Kidney epithelial cell (primary cell): Measurements from ENCODE around the gene SELENOF. TPM values are rescaled to one million over a fixed set of nuclear protein-coding genes. Genes with fewer than 3 reads are reported as not detected.

Source experiments
- DNase-seq: peaks from one replicate; pipeline ENCODE4 v3.0.0-alpha.2; 2010; ENCODE audit warnings: low read depth
- H3K27me3 ChIP-seq: 2 replicates; pipeline ENCODE4 v1.6.0; 2011; ENCODE audit warnings: low read length; ENCODE audit not compliant: control insufficient read depth, insufficient read depth
- H3K36me3 ChIP-seq: 2 replicates; pipeline ENCODE4 v1.5.1; 2011; ENCODE audit warnings: low read length; ENCODE audit not compliant: control insufficient read depth, insufficient read depth
- H3K4me3 ChIP-seq: 2 replicates; pipeline ENCODE4 v1.5.1; 2011; ENCODE audit warnings: low read depth, mild to moderate bottlenecking, control low read depth, low read length
- CTCF ChIP-seq: IDR thresholded peaks from 2 replicates; pipeline ENCODE4 v1.5.1; 2011; ENCODE audit warnings: mild to moderate bottlenecking, moderate library complexity, low read length, control low read depth, inconsistent platforms; ENCODE audit not compliant: insufficient read depth, poor library complexity, severe bottlenecking
- total RNA-seq: library from RNA; depleted of rRNA; stranded (reverse); fragments of >200 nt; gene quantifications from 2 replicates; pipeline ENCODE4 v1.2.3, GENCODE V29; 2015

Gene SELENOF
- total RNA-seq, 1 donor from 2014 or later, result 186 TPM

- DNase-seq, result no peak
- no peak overlapping the region for H3K4me3 ChIP-seq
- no peaks in the 10 kb centered on the region for H3K27me3 ChIP-seq
- H3K36me3 ChIP-seq, result no peaks in the 10 kb centered on the region
- no peak for TF ChIP-seq CTCF
Observed at GRCh38 chr1:86852782-86853408, 61.0 kb downstream of the SELENOF start.

GRCh38 chr1:86852289-86852688 lies 61.6 kb downstream of the SELENOF start:
- DNase-seq, result no peak
- H3K27me3 ChIP-seq, result no peaks in the 10 kb centered on the region
- no peak overlapping the region for H3K4me3 ChIP-seq
- TF ChIP-seq CTCF, result no peak
- H3K36me3 ChIP-seq, result no peaks in the 10 kb centered on the region

GRCh38 chr1:86849756-86850155 lies 64.2 kb downstream of the SELENOF start:
- no peak for TF ChIP-seq CTCF
- no peaks in the 10 kb centered on the region for H3K27me3 ChIP-seq
- no peaks in the 10 kb centered on the region for H3K36me3 ChIP-seq
- no peak for DNase-seq
- H3K4me3 ChIP-seq, result no peak overlapping the region

- Histone ChIP-seq H3K4me3 (no peak overlapping the region), H3K36me3 (no peaks in the 10 kb centered on the region), H3K27me3 (no peaks in the 10 kb centered on the region)
- TF ChIP-seq CTCF, result no peak
- DNase-seq, result no peak
Observed at GRCh38 chr1:86848654-86849053, 65.3 kb downstream of the SELENOF start.

- Histone ChIP-seq H3K27me3 (no peaks in the 10 kb centered on the region), H3K4me3 (no peak overlapping the region), H3K36me3 (no peaks in the 10 kb centered on the region)
- DNase-seq, result peak; percentile 29
- TF ChIP-seq CTCF, result no peak
Observed at GRCh38 chr1:86846164-86846647, 67.7 kb downstream of the SELENOF start.

GRCh38 chr1:86845514-86845913 lies 68.4 kb downstream of the SELENOF start:
- Histone ChIP-seq H3K36me3 (no peaks in the 10 kb centered on the region), H3K27me3 (no peaks in the 10 kb centered on the region), H3K4me3 (no peak overlapping the region)
- DNase-seq, result no peak
- TF ChIP-seq CTCF, result no peak
